NCI-H82 treated with DMSO at 0.1 percent for 48 hours (cell line): ENCODE measurements around the gene SLC6A13.
"Not testable (repeated sequence)": the region's sequence is repeated elsewhere in the genome, so short reads cannot be mapped to it uniquely, and the experiment has no call there.

Source experiments
- DNase-seq: peaks from one replicate; lab custom pipeline; 2025; ENCODE audit not compliant: unreplicated experiment; lab: John Stamatoyannopoulos, UW

Gene SLC6A13

DNA sequence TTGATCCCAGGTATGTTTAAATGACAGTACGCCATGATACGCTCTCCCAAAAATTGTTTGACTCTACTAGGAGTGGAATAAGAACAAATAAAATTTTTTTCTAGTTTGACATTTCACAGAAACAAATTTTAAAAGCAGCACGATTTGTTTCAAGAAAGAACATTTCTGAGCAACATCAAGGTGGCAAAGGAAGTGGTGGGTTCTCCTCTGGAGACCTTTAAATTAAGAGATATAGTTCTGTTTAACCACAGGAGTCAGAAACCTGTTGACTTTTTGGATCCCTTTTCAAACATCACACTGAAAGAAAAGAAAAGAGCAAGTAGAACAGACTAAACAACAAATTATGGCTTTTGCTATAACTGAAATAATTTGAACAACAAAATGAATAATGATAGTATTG lies 2.5 kb upstream of the SLC6A13 start:
- no peak for DNase-seq

- DNase-seq: no peak
Observed at GRCh38 chr12:264269-264668, 1.6 kb upstream of the SLC6A13 start.

DNA sequence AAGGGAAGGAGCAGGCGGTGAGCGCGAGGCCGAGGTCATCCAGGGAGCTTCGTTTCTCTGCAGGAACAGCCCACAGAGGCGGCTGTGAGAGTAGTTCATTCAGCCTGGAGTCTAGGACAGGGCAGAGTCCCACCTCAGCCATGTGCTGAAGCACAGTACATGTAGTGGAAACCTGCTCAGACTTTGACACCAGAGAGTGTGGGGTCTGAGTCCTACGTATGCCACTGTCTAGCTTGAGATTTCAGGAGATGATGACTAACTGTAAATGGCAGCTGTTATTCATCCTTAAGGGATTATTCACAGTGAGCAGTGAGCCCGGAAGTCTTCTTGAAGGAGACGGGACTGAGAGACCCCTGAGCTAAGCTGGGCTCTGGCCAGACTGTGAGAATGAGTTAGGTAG lies 938 bp upstream of the SLC6A13 start:
- no peak for DNase-seq

DNA sequence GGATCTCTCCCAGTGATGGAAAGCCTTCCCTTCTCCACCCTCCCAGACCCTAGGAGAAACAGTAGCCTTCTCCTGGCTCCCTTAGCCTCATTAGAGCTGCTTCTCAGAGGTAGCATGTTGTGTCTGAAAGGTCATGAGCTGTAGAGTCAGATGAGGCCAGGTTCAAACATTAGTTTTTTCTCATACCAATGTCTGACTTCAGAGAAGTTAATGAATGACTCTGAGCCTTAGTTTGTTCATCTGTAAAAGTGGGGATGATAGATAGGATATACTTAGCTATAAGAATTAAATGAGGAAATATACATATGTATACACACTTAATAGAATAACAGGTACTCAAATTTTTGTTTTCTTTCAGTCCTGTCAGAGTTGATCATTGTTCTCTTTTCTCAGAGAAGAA lies 523 bp downstream of the SLC6A13 start:
- no peak for DNase-seq

DNA sequence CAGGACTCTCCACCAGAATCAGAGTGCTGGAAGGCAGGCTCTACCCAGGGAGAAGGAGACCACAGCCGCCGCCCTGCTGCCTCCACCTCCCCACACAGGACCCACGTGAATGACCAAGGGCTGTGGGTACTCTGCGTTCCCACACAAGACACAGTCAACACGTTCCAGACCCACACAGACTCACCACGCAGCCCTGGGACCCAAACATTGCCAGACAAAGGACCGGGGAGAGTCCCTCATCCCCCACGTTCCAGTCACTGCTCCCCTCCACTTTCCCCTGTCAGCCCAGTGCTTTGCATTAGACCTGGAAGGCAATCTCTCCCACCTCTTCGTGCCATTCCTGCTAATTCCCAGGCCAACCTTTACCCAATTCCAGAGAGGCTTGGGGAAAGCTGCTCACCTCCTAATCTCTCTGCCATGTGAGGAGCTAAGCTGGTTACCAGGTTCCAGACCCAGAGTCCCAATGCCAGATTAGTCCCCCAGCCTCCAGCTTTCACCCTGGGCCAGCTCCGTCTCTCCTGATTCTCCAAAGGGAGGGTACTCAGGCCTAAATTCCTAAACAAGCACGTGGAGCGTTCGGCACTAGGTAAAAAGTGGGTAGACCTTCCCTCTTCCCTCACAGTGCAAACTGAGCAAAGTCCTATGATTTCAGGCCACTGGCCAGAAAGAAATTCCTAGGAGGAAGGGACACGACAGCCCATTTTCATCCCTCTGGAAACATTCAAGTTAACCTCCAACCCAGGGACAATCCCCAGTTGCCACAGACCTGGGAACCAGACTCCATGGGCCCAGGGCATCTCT lies 4.9 kb downstream of the SLC6A13 start:
- DNase-seq: no peak

DNA sequence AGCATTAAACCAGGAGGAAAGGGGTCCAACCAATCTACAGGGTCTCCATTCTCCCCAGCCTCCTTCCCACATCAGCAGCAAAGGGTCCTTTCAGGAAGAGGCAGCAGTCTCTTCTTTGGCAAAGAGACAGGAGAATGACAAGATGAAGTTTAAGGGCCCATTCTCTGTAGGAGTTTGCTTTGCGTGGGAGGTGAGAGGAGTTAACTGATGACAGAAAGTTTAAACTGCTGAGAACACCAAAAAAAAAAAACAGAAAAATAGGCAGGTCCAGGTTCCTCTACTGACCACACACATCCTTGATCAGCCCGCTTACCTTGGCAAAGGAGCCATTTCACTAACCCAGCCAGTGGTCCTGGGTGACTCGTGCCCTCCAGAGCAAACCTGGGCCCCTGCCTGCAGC lies 5.7 kb downstream of the SLC6A13 start:
- DNase-seq: no peak

DNA sequence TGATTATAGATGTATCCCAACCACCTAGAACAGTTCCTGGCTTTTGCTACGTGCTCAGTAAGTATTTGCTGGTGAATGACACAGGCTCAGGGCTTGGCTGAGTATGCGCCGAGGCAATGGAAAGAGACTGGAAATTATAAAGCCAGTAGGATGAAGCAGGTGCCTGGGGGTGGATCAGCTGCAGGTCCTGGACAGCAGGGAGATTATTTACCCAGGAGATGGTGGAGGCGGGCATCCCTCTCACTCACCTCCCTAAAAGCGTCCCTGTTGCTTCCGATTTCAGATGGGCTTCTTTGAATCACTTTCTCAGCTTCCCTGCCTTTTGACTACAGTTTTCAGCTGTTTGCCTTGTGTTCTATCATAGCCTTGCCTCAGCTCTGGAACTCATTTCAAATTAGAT lies 6.4 kb downstream of the SLC6A13 start:
- DNase-seq: no peak

DNA sequence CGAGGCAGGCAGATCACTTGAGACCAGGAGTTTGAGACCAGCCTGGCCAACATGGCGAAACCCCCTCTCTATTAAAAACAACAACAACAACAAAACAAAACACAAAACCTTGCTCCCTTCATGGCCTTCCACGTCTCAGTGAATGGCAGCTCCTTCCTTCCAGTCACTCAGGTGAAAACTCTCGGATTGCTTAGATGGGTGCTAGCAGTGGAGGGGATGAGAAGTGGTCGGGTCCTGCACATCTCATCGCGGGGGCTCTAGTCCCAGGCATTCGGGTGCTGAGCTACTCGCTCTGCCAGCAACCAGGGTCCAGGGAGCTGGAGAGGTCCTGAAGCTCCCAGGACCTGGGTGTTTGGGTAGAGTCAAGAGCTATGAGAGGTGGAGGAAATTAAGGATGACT lies 7.7 kb downstream of the SLC6A13 start:
- no peak for DNase-seq

DNA sequence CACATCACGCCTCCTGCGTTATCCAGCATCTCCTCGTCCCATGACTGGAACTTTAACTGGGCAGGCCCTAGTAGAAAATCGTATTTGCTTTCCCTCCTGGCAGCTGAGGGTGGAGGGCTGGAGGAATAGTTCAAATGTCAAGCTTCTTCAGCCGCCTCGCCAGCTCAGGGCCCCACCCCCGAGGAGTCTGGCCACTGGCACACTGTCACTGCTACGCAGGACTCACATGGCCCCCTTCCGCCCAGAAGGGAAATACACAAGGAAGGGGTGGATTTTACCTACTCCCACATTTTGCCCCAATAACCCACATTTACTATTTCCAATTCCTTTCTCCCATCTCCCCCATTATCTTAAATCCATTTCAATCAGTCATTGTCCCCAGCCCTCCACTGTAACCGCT lies 8.6 kb downstream of the SLC6A13 start:
- no peak for DNase-seq

DNA sequence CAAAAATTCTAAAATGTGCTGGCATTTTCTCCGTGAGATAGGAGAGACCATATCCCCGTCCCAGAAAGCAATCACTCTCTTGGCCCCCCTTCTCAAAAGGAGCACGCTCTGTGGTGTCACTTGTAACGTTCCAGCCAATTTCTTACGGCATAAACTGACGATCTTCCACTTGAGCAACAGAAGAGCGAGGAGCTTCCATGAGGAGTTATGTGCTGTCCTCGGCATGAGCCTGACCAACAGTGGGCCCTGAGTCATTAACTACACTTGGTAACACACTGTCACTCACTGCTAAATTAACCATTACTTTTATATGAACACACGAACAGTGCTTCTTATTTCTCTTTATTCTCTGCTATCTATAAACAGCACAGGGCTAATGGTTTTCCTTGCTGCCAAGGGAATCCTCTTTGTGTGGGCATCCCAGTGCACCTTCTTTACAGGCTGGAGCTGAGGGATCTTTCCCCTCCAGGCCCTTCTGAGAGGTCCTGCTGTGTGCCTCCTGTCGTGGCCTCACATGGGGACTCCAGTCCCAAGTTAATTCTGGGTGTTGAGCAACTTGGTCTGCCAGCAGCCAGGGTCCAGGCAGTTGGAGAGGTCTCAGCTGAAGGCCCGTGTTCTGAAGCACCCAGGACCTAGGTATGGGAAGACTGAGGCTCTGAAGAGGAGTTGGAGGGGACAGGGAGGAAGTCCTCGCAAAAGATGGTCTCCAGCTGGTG lies 9.4 kb downstream of the SLC6A13 start:
- DNase-seq: no peak

GRCh38 chr12:252636-253035 lies 10.0 kb downstream of the SLC6A13 start:
- no peak for DNase-seq

DNA sequence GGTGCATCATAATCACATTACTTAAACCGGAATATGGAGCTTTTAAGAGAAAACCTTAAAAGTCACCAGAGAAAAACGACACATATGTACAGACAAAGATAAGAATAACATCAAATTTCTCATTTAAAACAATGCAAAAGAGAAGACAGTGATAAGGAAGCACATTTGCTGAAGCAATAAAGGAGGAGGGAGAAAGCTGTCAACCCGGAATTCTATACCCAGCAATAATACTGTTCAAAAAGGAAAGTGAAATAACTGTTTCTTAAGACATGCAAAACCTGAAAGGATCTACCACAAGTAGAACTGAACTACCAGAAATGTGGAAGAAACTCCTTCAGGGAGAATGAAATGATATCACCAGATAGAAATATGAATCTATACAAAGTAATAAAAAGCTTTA lies 15.4 kb downstream of the SLC6A13 start:
- no peak for DNase-seq

DNA sequence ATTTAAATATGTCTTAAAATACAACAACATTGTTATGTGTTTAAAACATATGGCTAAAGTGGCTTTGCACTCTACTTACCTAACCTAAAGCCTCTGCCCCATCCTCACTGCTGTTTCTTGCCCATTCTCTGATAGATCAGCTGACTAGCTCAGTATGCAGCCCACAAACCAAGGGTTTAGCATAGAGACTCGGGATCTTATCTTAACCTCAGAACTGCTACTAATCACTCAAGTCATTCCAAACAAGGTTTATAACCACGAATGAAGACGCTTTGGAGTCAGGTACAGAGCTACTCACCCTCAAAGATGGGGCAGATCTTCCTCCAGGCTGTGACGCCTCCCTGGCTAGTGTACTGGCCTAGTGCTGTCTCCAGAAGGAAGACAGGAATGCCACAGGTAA lies 19.3 kb downstream of the SLC6A13 start:
- DNase-seq: no peak

DNA sequence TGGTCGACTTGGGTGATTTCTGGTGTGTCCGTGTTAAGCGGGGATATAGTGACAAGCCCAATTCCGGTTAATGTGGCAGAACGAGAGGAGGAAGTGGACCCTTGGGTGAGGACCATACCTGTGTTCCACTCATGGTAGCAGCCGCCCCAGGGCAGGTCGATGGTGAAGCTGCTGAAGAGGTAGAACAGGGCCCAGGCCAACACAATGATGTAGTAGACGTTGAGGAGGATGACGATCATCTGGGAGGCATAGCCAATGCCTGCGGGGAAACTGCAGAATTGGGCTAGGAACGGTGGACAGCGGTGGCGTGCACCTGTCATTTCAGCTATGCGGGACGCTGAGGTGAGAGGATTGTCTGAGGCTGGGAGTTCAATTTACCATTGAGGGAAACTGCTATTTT lies 20.1 kb downstream of the SLC6A13 start:
- DNase-seq: no peak

GRCh38 chr12:241266-241665 lies 21.4 kb downstream of the SLC6A13 start:
- DNase-seq: no peak

DNA sequence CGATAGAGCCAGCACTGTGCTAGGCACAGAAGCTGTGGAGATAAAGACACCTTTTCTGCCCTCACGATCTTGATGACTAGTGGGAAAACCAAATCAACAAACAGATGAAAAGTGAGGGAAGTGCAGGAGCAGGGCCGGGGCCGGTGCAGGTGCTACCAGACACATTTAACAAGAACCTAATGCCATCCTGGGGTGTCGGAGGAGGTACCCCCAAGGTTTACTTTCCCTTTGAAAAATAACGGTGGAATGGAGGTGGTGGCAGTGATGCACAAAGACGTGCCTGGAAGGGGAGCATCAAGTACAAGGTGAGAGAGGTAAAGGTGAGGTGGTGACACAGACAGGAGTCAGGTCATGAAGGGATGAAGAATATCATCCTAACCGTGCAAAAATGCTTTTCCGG lies 22.1 kb downstream of the SLC6A13 start:
- DNase-seq: no peak

DNA sequence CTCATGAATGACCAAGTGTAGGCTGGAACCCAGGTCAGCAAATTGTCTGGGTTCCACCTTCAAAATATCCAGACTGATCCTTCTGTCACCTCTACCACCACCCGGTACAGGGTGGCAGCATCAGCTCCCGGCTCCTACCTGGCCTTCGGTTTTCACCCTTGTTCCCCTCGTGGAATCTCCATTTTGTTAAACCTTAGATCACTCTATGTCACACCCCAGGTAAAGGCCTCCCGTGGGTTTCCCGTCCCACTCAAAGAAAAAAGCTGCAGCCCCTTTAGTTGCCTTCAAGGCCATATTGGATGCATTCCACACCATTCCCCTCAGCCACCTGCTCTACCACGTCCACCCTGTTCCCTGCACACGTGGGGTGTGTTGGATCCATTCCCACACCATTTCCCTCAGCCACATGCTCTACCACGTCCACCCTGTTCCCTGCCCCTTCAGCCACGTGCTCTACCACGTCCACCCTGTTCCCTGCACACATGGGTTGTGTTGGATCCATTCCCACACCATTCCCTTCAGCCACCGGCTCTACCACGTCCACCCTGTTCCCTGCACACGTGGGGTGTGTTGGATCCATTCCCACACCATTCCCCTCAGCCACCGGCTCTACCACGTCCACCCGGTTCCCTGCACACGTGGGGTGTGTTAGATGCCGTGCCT lies 23.8 kb downstream of the SLC6A13 start:
- DNase-seq: no peak

GRCh38 chr12:238116-238515 lies 24.5 kb downstream of the SLC6A13 start:
- DNase-seq: no peak

- no peak for DNase-seq
Observed at GRCh38 chr12:237026-237815, 25.4 kb downstream of the SLC6A13 start.

DNA sequence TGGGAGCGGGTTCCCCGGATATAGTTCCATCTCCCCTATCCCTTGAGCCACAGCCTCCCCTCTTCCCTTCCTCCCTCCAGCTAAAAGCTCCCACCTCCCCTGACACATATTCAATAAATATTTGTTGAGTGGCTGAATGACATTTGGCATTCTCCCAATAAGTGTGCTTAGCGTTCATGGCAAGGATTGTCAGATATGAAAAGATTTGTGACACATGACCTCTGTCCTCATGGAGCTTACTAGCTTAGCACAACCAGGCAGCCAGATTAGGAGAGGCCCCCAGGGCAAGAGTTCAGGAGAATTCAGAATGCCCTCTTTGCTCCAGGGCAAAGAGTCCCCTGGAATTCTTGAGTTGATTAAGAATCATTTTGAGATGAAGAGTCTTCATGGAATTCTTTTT lies 26.2 kb downstream of the SLC6A13 start:
- no peak for DNase-seq

- DNase-seq: not testable (repeated sequence)
Observed at GRCh38 chr12:235967-236366, 26.7 kb downstream of the SLC6A13 start.
